ENCODE results near the gene SYT17.
A peak's percentile ranks its signal among the peaks of the same experiment; 100 is the strongest.

Gene SYT17

DNA sequence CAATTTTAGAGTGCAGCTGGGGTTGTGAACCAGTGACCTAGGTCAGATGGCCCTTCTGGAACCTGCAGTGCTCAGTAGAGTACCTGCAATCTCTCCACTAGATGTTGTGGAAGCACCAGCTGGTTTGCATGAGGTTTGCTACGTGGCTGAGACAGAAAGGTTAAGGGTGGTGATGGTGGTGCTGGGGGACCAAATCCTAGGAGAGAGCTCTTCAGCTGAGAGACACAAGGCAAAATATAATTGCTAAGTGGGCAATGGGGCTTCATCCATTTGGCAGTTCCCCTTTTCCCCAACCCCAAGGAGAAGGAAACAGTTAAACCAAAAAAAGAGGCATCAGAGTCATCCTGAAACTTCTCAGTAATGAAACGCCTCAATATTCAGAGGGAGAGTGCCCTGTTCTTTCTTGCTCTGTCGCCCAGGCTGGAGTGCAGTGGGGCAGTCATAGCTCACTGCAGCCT, 40.3 kb upstream of the SYT17 start:
- Histone ChIP-seq H3K4me1 (ENCODE audit: control extremely low read depth in 1 of 4, control insufficient read depth in 4 of 4, insufficient read depth in 4 of 4, low read length in 3 of 4) (peaks cover 0 to 34% (median 18%) of the 10 kb centered on the region in 4 experiments), H3K27me3 (replicated peaks in 2 of 5; ENCODE audit: control insufficient read depth in 4 of 5, insufficient read depth in 5 of 5, low read length in 4 of 5) (no peaks in the 10 kb centered on the region), H3K4me3 (ENCODE audit: control insufficient read depth in 1 of 7, extremely low read depth in 1 of 7, insufficient read depth in 4 of 7, low read depth in 2 of 7, low read length in 6 of 7) (no peak overlapping the region), H3K27ac (ENCODE audit: insufficient read depth in 1 of 2, low read depth in 1 of 2, low read length in 2 of 2, poor library complexity in 1 of 2, severe bottlenecking in 2 of 2) (no peak overlapping the region), H3K9me3 (ENCODE audit: control extremely low read depth in 1 of 5, control insufficient read depth in 4 of 5, insufficient read depth in 2 of 5, low read depth in 1 of 5, low read length in 4 of 5) (peaks cover 0 to 11% (median 5%) of the 10 kb centered on the region in 5 experiments), H3K36me3 (ENCODE audit: control insufficient read depth in 4 of 4, insufficient read depth in 4 of 4, low read length in 3 of 4) (no peaks in the 10 kb centered on the region)
- DNase-seq: no peak
- POLR2A ChIA-PET: no interaction called here
- CTCF ChIA-PET: no interaction called here
- WGBS (ENCODE audit: insufficient coverage): 51% methylated on average over 3 of the region's 3 CpGs

DNA sequence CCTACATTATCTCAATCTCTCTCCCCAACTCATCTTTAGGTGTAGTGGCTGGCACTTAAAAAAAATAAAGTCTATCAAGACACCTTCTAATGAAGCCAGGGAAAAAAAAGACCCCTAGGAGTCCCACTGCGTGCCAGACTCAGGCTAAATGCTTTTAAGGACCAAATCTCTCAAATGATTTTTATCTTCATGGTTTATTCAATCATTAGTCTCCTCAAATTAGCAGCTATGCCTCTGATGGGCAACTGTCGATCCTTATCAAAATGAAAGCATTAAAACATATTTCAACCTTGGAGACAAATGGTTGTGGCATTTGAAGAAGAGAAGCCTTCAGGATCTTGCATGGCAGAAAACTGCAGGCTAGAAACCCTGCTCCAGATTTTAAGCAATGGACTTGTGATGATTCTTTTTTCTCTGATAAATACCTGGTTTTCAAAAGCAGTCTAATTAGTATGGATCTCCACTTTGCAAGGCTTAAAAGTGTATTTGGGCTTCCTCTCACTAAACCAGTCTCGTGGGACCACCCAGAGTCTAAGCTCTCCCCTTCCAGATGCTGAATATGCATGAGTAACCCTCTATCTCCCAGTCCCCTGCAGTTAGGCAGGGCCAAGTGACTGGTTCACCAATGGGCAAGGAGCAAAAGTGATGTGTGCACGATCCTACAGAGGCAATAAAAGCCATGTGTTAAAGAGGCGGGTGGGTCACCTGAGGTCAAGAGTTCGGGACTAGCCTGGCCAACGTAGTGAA, 39.4 kb upstream of the SYT17 start:
- H3K4me1 ChIP-seq (ENCODE audit: control extremely low read depth in 1 of 4, control insufficient read depth in 4 of 4, insufficient read depth in 4 of 4, low read length in 3 of 4): peaks cover 0 to 34% (median 18%) of the 10 kb centered on the region in 4 experiments
- no peaks in the 10 kb centered on the region for H3K27me3 ChIP-seq (replicated peaks in 2 of 5; ENCODE audit: control insufficient read depth in 4 of 5, insufficient read depth in 5 of 5, low read length in 4 of 5)
- H3K4me3 ChIP-seq (ENCODE audit: control insufficient read depth in 1 of 7, extremely low read depth in 1 of 7, insufficient read depth in 4 of 7, low read depth in 2 of 7, low read length in 6 of 7): no peak overlapping the region
- POLR2A ChIA-PET: no interaction called here
- no peak for DNase-seq
- H3K27ac ChIP-seq (ENCODE audit: insufficient read depth in 1 of 2, low read depth in 1 of 2, low read length in 2 of 2, poor library complexity in 1 of 2, severe bottlenecking in 2 of 2): no peak overlapping the region
- 100% methylated on average over 2 of the region's 7 CpGs for WGBS (ENCODE audit: insufficient coverage)
- CTCF ChIA-PET: interaction anchor here (1.0 kb wide), 1 partner anchor 53 kb away, joined by 3 read pairs; no protein-coding TSS in a partner anchor
- no peaks in the 10 kb centered on the region for H3K36me3 ChIP-seq (ENCODE audit: control insufficient read depth in 4 of 4, insufficient read depth in 4 of 4, low read length in 3 of 4)
- peaks cover 0 to 11% (median 5%) of the 10 kb centered on the region in 5 experiments for H3K9me3 ChIP-seq (ENCODE audit: control extremely low read depth in 1 of 5, control insufficient read depth in 4 of 5, insufficient read depth in 2 of 5, low read depth in 1 of 5, low read length in 4 of 5)

DNA sequence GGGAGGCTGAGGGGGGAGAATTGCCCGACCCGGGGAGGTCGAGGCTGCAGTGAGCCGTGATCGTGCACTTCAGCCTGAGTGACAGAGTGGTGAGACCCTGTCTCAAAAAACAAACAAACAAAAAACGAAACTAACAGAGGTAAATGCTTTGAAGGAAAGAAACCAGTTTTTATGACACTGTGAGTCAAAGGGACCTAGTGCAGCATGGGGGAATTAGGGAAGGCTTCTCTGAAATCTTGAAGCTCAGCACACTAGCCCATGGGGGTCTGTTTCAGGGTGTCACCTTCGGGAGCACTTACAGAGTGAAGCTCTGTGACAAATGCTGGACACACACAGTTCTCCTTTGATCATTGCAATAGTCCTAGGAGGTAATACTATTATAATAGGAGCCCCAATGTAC, 37.7 kb upstream of the SYT17 start:
- peak in 1 of 3 donors; percentile 10 for DNase-seq
- Histone ChIP-seq H3K27ac (ENCODE audit: insufficient read depth in 1 of 2, low read depth in 1 of 2, low read length in 2 of 2, poor library complexity in 1 of 2, severe bottlenecking in 2 of 2) (no peak overlapping the region), H3K27me3 (replicated peaks in 2 of 5; ENCODE audit: control insufficient read depth in 4 of 5, insufficient read depth in 5 of 5, low read length in 4 of 5) (no peaks in the 10 kb centered on the region), H3K4me1 (ENCODE audit: control extremely low read depth in 1 of 4, control insufficient read depth in 4 of 4, insufficient read depth in 4 of 4, low read length in 3 of 4) (peaks cover 0 to 34% (median 18%) of the 10 kb centered on the region in 4 experiments), H3K9me3 (ENCODE audit: control extremely low read depth in 1 of 5, control insufficient read depth in 4 of 5, insufficient read depth in 2 of 5, low read depth in 1 of 5, low read length in 4 of 5) (peaks cover 0 to 10% (median 5%) of the 10 kb centered on the region in 5 experiments), H3K36me3 (ENCODE audit: control insufficient read depth in 4 of 4, insufficient read depth in 4 of 4, low read length in 3 of 4) (no peaks in the 10 kb centered on the region), H3K4me3 (ENCODE audit: control insufficient read depth in 1 of 7, extremely low read depth in 1 of 7, insufficient read depth in 4 of 7, low read depth in 2 of 7, low read length in 6 of 7) (peak overlapping the region in 1 of 7 experiments; percentile 57)
- WGBS (ENCODE audit: insufficient coverage): 97% methylated on average over 6 of the region's 7 CpGs
- ChIA-PET CTCF (no interaction called here), POLR2A (no interaction called here)

DNA sequence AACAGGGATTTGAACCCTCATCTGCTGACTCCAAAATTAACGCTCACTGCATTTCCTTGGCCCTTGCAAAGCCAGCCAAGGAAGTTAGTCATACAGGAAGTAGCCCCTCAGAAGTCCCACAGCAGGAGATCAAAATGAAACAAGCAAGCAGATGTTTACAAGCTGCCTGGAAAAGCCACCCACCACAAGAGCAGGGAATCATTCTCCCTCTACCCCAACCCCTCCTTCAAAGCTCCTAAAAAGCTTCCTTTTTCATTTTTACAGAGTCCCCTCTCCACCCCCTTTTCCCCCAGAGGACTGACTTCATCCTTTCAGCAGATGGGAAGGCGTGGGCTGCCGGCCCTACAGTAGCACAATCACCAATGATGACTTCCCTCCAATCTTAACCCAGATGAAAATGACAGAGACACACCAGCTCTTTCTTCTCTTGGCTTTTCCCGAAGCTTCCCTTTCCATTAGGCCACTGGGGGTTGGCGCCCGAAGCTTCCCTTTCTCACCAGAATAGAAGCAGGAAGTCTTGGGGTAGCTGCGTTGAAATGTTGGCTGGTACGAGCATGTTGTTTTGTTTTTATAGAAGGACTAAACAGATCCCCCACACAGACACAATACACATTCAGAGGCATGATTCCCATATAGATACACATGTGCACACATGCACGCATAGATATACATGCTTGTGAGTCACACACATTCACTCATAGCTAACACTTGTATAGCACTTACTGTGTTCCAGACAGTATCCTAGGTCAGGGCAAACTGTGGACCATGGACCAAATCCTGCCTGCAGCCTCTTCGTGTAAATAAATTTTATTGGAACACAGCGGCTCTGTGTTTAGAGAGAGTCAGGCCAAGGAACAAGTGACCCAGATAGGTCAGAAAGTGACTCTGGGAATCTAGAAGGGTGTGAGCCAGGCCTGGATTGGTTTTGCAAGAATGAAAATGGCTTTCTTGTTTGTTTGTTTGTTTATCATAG, 36.9 kb upstream of the SYT17 start:
- Histone ChIP-seq H3K27me3 (replicated peaks in 2 of 5; ENCODE audit: control insufficient read depth in 4 of 5, insufficient read depth in 5 of 5, low read length in 4 of 5) (peaks cover 0 to 3% (median 0%) of the 10 kb centered on the region in 5 experiments), H3K36me3 (ENCODE audit: control insufficient read depth in 4 of 4, insufficient read depth in 4 of 4, low read length in 3 of 4) (no peaks in the 10 kb centered on the region), H3K4me1 (ENCODE audit: control extremely low read depth in 1 of 4, control insufficient read depth in 4 of 4, insufficient read depth in 4 of 4, low read length in 3 of 4) (peaks cover 0 to 35% (median 18%) of the 10 kb centered on the region in 4 experiments), H3K4me3 (ENCODE audit: control insufficient read depth in 1 of 7, extremely low read depth in 1 of 7, insufficient read depth in 4 of 7, low read depth in 2 of 7, low read length in 6 of 7) (peak overlapping the region in 4 of 7 experiments; percentile 11 to 57 (median 36)), H3K27ac (ENCODE audit: insufficient read depth in 1 of 2, low read depth in 1 of 2, low read length in 2 of 2, poor library complexity in 1 of 2, severe bottlenecking in 2 of 2) (no peak overlapping the region), H3K9me3 (ENCODE audit: control extremely low read depth in 1 of 5, control insufficient read depth in 4 of 5, insufficient read depth in 2 of 5, low read depth in 1 of 5, low read length in 4 of 5) (peaks cover 0 to 4% (median 3%) of the 10 kb centered on the region in 5 experiments)
- peak; percentile 50 to 88 (median 77) for DNase-seq
- 48% methylated on average over 7 of the region's 11 CpGs for WGBS (ENCODE audit: insufficient coverage)
- ChIA-PET POLR2A (no interaction called here), CTCF (no interaction called here)

DNA sequence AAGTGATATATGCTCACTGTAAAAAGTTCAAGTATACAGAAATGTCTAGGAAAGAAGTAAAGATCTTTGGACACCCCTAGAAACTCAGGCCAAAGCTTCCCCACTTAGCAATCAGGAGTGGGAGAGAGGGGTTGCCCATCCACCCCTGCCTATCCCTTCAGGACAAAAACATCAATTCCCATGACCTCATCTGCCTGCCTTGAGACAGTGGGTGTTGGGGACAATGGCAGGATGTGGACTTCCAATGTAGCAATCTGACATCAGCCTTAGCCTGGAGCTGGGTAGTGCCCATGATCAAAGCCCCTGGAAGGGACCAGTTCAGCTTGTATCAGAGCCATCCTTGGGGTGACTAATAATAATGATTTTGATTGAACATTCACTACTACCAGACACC, 36.2 kb upstream of the SYT17 start:
- H3K27me3 ChIP-seq (replicated peaks in 2 of 5; ENCODE audit: control insufficient read depth in 4 of 5, insufficient read depth in 5 of 5, low read length in 4 of 5): peaks cover 0 to 3% (median 0%) of the 10 kb centered on the region in 5 experiments
- H3K4me3 ChIP-seq (ENCODE audit: control insufficient read depth in 1 of 7, extremely low read depth in 1 of 7, insufficient read depth in 4 of 7, low read depth in 2 of 7, low read length in 6 of 7): peak overlapping the region in 1 of 7 experiments; percentile 36
- H3K36me3 ChIP-seq (ENCODE audit: control insufficient read depth in 4 of 4, insufficient read depth in 4 of 4, low read length in 3 of 4): no peaks in the 10 kb centered on the region
- H3K4me1 ChIP-seq (ENCODE audit: control extremely low read depth in 1 of 4, control insufficient read depth in 4 of 4, insufficient read depth in 4 of 4, low read length in 3 of 4): peaks cover 0 to 42% (median 18%) of the 10 kb centered on the region in 4 experiments
- no peaks in the 10 kb centered on the region for H3K9me3 ChIP-seq (ENCODE audit: control extremely low read depth in 1 of 5, control insufficient read depth in 4 of 5, insufficient read depth in 2 of 5, low read depth in 1 of 5, low read length in 4 of 5)
- POLR2A ChIA-PET: no interaction called here
- no peak for DNase-seq
- no peak overlapping the region for H3K27ac ChIP-seq (ENCODE audit: insufficient read depth in 1 of 2, low read depth in 1 of 2, low read length in 2 of 2, poor library complexity in 1 of 2, severe bottlenecking in 2 of 2)
- CTCF ChIA-PET: no interaction called here

DNA sequence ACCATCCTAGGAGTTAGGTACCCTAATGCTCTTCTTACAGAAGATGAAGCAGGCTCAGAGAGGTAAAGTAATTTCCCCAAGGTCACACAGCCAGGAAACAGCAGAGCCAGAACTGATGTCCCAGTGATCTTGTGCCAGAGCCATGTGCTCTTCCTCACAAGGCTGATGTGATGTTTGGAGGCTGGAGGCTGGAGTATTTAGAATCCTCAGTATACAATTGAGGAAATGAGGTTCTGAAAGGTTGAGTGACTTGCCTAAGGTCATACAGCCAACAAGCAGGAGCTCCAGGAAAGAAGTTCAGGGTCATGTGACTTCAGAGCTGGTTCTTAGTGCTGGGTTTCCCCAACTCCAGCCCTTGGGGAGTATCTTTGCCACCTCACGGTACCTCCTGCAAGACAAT, 35.8 kb upstream of the SYT17 start:
- POLR2A ChIA-PET: no interaction called here
- no peak for DNase-seq
- H3K4me1 ChIP-seq (ENCODE audit: control extremely low read depth in 1 of 4, control insufficient read depth in 4 of 4, insufficient read depth in 4 of 4, low read length in 3 of 4): peaks cover 0 to 41% (median 18%) of the 10 kb centered on the region in 4 experiments
- no peak overlapping the region for H3K4me3 ChIP-seq (ENCODE audit: control insufficient read depth in 1 of 7, extremely low read depth in 1 of 7, insufficient read depth in 4 of 7, low read depth in 2 of 7, low read length in 6 of 7)
- no peaks in the 10 kb centered on the region for H3K9me3 ChIP-seq (ENCODE audit: control extremely low read depth in 1 of 5, control insufficient read depth in 4 of 5, insufficient read depth in 2 of 5, low read depth in 1 of 5, low read length in 4 of 5)
- no peak overlapping the region for H3K27ac ChIP-seq (ENCODE audit: insufficient read depth in 1 of 2, low read depth in 1 of 2, low read length in 2 of 2, poor library complexity in 1 of 2, severe bottlenecking in 2 of 2)
- H3K36me3 ChIP-seq (ENCODE audit: control insufficient read depth in 4 of 4, insufficient read depth in 4 of 4, low read length in 3 of 4): no peaks in the 10 kb centered on the region
- CTCF ChIA-PET: no interaction called here
- H3K27me3 ChIP-seq (replicated peaks in 2 of 5; ENCODE audit: control insufficient read depth in 4 of 5, insufficient read depth in 5 of 5, low read length in 4 of 5): peaks cover 0 to 3% (median 0%) of the 10 kb centered on the region in 5 experiments
- WGBS (ENCODE audit: insufficient coverage): 100% methylated on average over 1 of the region's 1 CpG
